Ovary (tissue), 3 donors: Measurements from ENCODE around the gene SERHL2.

Experiments
- CTCF ChIP-seq, 3 donors: fragments of 450-650 bp in 2 of 3; fragments of 200-600 bp in 1 of 3; IDR thresholded peaks; one replicate each; pipeline versions ENCODE4 v1.5.1 to v1.8.0; 2016 to 2022; ENCODE audit warnings: antibody characterized with exemption in 3 of 3, mild to moderate bottlenecking in 1 of 3
- EP300 ChIP-seq: sonication (generic); formaldehyde crosslinking; IDR thresholded peaks from one replicate; pipeline ENCODE4 v1.6.1; 2017; ENCODE audit warnings: antibody characterized with exemption
- POLR2A ChIP-seq: fragments of 450-650 bp; IDR thresholded peaks from one replicate; pipeline ENCODE4 v1.6.1; 2017; ENCODE audit warnings: antibody characterized with exemption, mild to moderate bottlenecking, moderate library complexity
- donor health status: DM: no; HTN: no; CAD: no.

DNA sequence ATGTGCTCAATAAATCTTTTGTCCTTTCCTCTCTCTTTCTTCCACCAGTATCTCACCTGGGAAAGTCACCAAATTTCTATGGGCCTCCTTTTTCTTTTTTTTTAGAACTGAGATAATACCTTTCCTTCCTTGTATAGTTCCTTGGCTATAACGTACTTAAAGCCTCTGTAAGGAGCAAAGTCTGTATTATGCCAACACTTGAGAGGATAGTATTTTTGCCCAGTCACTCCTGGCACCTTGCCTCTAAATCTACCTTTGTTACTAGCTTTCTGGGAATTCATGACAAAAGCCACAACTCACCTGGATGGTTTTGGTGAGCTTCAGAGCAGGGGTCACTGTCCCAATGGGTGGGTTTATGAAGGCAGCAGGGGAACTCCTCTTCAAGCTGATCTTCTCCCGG lies 48.7 kb downstream of the SERHL2 start:
- TF ChIP-seq POLR2A: no peak
- TF ChIP-seq CTCF (IDR thresholded peaks at IDR 0.05): no peak
- no peak for TF ChIP-seq EP300
